Stimulated activated naive CD4-positive, alpha-beta T cell (primary cell): ENCODE data around the gene FARS2.

Experiments
- DNase-seq, 6 experiments: peaks; one replicate each; lab custom pipeline; 2025; lab: John Stamatoyannopoulos, UW

Gene FARS2

DNA sequence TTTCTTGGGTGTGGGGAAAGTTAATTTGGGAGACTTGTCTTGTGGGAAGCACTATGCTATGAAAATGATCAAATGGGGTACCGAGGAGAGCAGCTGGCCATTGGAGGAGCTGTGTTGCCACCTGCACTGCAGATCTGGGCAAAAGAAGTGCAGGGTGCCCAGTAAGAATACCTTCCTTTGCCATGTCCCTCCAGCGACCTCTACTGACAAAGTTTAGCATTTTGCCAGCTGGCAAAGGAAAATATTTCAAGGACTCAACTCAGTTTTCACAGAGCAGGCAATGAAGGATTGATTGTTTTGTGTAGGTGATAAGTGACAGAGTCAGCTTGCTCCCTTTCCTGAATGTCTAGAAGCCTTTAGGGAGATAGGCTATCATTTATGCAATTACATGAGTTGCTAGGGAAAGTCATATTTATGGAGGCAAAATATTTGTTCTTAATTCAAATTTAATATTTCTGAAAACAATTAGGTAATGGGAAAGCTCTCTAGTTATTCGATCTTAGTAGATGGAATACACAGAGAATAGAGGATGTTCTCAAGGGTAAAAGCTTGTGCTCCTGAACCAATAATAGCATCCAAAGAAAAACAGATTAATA is 118.4 kb downstream of the FARS2 start:
- no peak for DNase-seq

DNA sequence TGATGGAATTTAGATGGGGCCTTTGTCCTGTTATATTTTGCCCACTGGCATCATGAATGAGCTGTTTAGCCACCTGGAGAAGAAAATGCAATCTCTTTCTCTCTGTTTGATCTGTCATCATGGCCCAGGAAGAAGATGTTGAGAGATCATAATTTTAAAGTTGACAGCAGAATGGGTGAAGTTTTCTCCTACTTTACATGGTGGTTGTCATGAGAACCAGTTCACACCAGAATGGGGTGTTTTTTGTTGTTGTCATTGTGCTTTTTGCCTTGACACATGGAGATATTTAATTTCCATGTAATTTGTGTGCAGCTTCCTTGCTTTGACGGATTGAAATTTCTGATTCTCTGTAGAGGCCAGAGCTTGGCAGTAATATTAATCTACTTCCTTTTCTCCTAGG is 122.5 kb downstream of the FARS2 start:
- DNase-seq, result no peak

- DNase-seq, result no peak
Measured at GRCh38 chr6:5384276-5384675, 123.0 kb downstream of the FARS2 start.

GRCh38 chr6:5388326-5388725 is 127.0 kb downstream of the FARS2 start:
- no peak for DNase-seq

DNA sequence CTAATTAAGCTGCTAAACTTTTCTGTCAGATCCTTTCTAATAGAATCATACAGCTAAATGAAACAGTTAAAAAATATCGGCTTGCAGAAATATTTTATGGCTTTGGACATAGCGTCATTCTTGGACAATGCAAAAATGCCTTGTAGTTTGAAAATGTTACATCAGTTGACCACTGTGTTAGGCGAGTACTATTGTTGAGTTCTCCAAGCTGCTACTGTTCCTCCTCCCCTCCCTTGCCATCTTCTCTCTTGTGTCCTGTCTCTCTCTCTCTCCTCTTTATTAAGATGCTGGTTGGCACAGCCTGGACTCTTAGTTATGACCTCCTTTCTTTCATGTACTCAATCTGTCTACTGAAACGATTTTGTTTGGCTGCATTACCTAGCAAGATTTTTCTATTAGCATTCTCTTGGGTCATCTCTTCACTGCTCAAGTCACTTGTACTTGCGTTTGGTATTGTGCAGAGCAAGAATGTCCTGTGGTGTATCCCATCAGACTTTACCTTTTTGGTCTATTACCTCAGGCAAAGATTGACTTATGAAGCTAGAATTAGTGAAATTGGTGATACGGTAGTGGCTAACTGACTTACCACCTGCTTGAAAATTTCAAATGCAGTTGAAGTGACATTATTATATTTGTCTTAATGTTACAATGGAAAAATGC is 127.9 kb downstream of the FARS2 start:
- no peak for DNase-seq

- no peak for DNase-seq
Measured at GRCh38 chr6:5390177-5390576, 128.9 kb downstream of the FARS2 start.

GRCh38 chr6:5394280-5394679 is 133.0 kb downstream of the FARS2 start:
- DNase-seq, result no peak

DNA sequence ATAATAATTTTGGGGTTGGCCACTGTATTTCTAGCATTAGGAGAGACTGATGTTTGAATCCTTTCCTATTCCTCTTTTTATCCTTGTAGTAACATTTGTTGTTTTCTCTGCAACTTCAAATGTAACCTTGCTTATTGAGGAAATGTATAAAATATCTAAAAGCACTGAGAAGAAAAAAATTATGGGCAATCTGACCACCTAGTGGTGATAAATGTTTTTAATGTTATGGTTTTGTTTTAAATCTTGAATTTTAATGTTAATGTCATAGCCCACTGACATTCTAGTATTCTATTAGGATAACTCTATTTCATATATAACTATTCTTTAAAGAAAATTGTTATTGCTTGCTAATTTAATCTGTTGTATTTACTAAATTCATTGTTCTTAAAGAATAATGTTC is 134.4 kb downstream of the FARS2 start:
- DNase-seq, result no peak

- DNase-seq, result peak in 3 of 6 experiments; percentile 1 to 24 (median 24)
Measured at GRCh38 chr6:5398530-5398929, 137.2 kb downstream of the FARS2 start.

GRCh38 chr6:5399391-5399790 is 138.1 kb downstream of the FARS2 start:
- no peak for DNase-seq

DNA sequence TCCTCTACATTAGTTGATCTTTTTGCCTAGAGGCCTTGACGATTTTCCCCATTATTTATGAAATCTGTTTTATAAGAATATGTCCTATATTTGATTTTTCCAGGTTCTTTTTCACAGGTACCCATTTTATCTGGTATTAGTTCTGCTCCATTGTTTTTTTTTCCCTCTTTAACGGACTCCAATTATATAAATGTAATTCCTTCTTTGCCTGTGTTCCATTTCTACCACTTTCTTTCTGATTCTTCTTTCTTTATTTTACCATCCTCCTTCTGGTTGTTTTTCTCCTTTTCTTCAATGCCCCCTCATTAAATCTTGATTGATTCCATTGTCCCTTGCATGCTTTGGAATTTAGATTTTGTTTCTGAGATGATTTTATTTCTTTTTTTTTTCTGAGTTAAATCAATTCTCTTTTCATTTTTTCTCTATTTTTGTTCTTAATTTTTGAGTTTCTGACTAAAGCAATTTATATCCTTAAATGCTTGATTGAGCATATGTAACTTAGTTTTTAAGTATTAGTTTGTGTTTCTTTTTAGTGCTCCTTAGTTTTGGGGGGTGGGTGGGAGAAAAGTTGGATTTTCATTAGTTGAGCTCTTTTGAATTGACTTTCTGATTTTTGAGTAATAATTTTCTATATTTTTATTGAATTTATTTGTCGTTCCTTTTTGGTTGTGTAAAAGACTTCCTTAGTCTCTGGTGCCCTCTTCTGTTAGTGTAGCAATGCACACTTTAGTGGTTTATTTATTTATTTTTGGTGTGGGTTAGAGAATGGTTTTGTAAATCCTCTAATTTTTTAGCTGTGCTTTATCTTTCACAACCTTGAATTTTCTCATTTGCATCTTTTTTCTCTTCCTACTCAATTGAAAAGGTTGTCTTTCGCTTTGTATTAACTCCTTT is 140.8 kb downstream of the FARS2 start:
- DNase-seq, result no peak

GRCh38 chr6:5403076-5403475 is 141.8 kb downstream of the FARS2 start:
- no peak for DNase-seq

GRCh38 chr6:5403609-5404008 is 142.3 kb downstream of the FARS2 start:
- DNase-seq, result no peak

DNA sequence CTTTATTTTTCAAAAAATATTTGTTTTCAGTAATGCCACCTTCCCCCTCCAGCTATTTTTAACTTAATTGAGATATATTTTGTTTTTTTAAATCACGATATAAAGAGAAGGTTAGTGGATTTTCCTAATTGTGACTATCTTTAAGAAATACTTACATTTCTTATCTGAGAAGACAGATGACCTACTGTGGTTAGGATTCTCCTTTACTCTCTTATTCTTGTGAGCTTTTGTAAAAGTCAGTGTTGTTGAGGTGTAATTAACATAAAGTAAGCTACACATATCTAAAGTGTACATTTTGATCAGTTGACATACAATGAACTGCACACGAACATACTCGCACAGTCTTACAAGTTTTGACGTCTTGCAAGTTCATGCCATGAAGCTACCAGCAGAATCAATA is 144.7 kb downstream of the FARS2 start:
- no peak for DNase-seq

DNA sequence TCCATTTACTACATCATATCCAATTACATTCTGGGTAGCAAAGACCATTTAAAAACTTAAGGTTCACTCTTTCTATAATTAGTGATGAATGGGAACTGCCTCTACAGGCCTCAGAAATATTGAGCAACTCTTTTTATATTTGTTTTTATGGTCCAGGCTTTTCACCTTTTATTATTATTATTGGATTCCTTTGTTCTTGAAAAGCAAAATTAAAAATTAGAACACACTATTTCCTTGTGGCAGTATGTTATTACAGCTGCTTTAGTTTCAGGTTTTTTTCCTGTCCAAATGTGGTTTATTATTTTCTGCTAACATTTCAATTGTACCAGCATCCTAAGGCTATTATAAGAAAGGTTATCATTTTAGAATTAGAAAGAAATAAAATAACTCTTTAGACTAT is 150.1 kb downstream of the FARS2 start:
- no peak for DNase-seq

DNA sequence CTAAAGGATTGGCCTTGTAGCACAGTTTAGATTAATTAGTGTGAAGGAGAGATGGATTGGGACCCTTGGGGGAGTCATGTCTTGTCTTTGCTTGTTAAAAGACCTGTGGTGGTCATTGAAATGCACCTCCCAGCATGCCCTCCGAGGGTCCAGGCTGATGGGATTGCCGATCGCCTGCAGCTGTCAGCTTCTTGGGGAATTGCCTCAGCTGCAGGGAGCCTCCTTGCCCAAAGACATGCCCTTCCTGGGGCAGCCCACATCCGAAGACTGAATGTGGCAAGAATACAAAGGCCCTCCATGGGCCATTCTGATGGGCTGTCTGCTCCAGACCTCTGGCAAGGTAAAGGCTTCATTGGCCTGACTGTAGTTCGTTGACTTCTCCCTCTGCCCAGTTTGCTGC is 150.7 kb downstream of the FARS2 start:
- no peak for DNase-seq

- DNase-seq, result no peak
Measured at GRCh38 chr6:5412663-5413062, 151.3 kb downstream of the FARS2 start.

- no peak for DNase-seq
Measured at GRCh38 chr6:5416250-5416649, 154.9 kb downstream of the FARS2 start.

GRCh38 chr6:5422321-5422915 is 161.1 kb downstream of the FARS2 start:
- DNase-seq, result peak in 1 of 6 experiments; percentile 2

DNA sequence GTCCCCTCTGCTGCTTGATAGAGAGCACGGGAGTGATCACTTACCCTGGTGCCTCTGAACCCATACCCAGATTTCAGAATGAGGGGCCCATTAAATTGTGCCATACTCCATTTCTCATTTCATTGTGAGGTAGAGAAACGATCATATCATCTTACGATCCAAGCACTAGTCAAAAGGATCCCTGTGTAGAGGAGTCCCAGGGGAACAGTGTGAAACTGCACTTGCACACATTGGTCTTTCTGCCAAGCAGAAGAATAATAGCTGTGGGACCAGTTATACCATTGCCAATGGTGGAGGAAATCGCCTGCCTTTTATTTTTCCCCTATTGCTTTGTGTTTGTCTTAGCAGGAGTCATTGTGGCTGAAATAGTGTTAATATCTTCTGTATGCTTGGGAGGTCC is 161.9 kb downstream of the FARS2 start:
- DNase-seq, result no peak

DNA sequence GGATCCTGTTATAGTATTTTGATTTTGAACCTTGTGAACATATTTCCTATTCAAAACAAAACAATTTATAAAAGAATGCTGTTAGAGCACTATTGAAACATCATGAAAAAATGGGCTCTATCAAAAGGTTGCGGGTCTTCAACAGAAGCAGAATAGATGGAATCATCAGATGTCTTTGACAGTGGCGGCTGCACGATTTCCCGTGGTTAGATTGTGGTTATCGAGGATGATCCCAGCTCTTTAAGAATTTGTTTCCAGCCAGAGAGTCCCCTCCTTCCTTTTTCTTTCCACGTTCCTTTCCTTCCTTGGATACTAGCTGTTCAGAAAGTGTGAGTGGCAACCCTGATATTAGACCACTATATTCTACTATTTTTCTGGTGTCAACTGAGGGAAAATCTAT is 163.4 kb downstream of the FARS2 start:
- DNase-seq, result no peak

- DNase-seq, result no peak
Measured at GRCh38 chr6:5425267-5425666, 164.0 kb downstream of the FARS2 start.

DNA sequence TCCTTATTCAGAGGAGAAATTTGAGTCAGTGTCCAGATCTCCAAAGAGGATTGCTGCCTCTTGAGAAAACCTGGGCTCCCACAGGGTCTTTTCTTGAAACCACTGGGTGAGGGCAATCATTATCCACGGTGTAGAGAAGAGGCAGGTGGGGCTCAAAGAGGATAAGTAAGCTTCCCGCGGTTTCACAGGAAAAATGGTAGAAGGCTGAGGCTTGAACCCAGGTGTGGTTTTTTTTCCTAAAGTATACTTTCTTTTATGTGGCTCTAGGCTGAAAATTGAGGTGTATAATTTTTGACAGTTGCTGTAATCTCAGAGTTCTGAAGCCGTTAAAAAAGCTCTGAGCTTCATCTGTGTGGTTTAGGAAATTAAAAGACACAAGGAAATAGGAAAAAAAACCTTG is 164.5 kb downstream of the FARS2 start:
- DNase-seq, result no peak
